ENCODE data around the gene UGT2B7.

GRCh38 chr4:69134471-69134870 is 38.2 kb downstream of the UGT2B7 start:
- TF ChIP-seq RAD21 (IDR thresholded peaks at IDR 0.05; ENCODE audit: low read length) (no peak), CTCF (IDR thresholded peaks at IDR 0.05) (no peak), JUND (IDR thresholded peaks at IDR 0.05) (no peak), YY1 (IDR thresholded peaks at IDR 0.05; ENCODE audit: low read depth) (no peak), EZH2phosphoT487 (IDR thresholded peaks at IDR 0.05; ENCODE audit: borderline replicate concordance, low read depth) (no peak), FOXM1 (IDR thresholded peaks at IDR 0.05; ENCODE audit: low read depth) (no peak), SIN3A (IDR thresholded peaks at IDR 0.05; ENCODE audit: borderline replicate concordance, low read depth, low read length) (no peak), SMC3 (IDR thresholded peaks at IDR 0.05; ENCODE audit: low read depth, low read length) (no peak), GABPA (IDR thresholded peaks at IDR 0.05; ENCODE audit: low read depth) (no peak), USF1 (IDR thresholded peaks at IDR 0.05; ENCODE audit: borderline replicate concordance, low read depth) (no peak), GATA2 (CRISPR knock-in tag; IDR thresholded peaks at IDR 0.05) (no peak), FOSL2 (IDR thresholded peaks at IDR 0.05; ENCODE audit: borderline replicate concordance, low read depth) (no peak), IRF3 (IDR thresholded peaks at IDR 0.05; ENCODE audit: low read depth, low read length) (no peak), POLR2AphosphoS5 (IDR thresholded peaks at IDR 0.05; ENCODE audit: low read depth, low read length) (no peak)

Data from SK-N-SH (cell line).